Right renal cortex interstitium (tissue), 3 donors: Measurements from ENCODE around the gene DAZ2. TPM values are rescaled to one million over a fixed set of nuclear protein-coding genes. Genes with fewer than 3 reads are reported as not detected.
"Not testable (repeated sequence)": the region's sequence is repeated elsewhere in the genome, so short reads cannot be mapped to it uniquely, and the experiment has no call there.

ENCODE experiments used
- DNase-seq, 3 donors: peaks; one replicate each; pipeline ENCODE4 v3.0.0-alpha.2; 2013; ENCODE audit warnings: low read depth in 3 of 3, low spot score in 2 of 3
- polyA plus RNA-seq, 3 donors: library from polyadenylated mRNA; unstranded; fragments of 120-200 nt; gene quantifications; one replicate each; pipeline ENCODE4 v1.2.1, GENCODE V29; 2013; ENCODE audit not compliant: insufficient read length in 3 of 3

DAZ2 gene
- polyA plus RNA-seq: not detected

- not testable (repeated sequence) for DNase-seq
Observed at GRCh38 chrY:23219233-23219632, at the start of gene DAZ2. Gene DAZ2, plus strand, starts transcription at chrY:23219533. Its CDS starts 208 bp downstream, at chrY:23219741.

- not testable (repeated sequence) for DNase-seq
Observed at GRCh38 chrY:23198908-23199307, 20.4 kb upstream of the DAZ2 start, which contains the start of gene DAZ1. Gene DAZ1, minus strand, starts transcription at chrY:23199008. Its CDS starts 208 bp downstream, at chrY:23198800.

DNA sequence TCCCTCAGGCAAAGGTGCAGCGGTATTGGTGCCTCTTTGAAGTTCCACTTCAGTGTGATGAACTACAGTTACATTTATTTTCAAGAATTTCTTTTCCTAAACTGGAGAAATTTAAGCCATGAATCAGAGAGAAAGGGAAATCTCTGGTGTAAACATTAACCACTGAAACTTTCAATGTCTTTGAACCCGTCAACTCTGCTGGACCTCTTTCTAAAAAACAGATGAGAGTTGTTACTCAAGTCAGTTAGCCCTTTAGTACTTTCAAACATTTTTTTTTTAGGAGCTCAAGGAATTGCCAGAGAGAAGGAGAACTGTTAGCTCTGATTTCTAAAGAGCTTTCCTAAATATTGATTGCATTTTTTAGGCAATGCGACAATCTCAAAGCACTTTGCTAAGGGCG lies 11.9 kb upstream of the DAZ2 start:
- DNase-seq: not testable (repeated sequence)

DNA sequence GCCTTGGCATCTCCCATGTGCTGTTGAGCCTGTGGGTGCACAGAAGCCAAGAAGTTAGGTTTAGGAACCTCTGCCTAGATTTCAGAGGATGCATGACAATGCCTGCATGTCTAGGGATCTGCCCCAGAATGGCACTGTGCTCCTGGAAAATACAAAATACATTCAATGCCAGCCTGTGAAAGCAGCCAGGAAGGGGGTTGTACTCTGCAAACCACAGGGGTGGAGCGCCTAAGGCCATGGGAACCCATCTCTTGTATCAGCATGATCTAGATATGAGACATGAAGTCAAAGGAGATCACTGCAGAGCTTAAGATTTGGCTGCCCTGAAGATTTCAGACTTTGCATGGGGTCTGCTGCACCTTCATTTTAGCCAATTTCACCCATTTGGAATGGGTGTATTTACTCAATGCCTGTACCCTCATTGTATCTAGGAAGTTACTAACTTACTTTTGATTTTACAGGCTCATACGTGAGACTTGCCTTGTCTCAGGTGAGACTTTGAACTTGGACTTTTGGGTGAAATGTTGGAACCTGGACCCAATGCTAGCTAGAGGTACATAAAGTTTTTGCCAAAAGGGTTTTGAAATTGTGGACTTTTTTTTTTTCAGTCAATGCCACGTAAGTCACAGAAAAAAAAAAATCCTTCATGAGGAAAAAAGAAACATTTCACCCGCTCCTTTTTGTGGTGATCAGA lies 9.4 kb upstream of the DAZ2 start:
- DNase-seq: not testable (repeated sequence)

- DNase-seq: not testable (repeated sequence)
Observed at GRCh38 chrY:23210681-23211080, 8.7 kb upstream of the DAZ2 start.

Other genes starting within 250 kb of the DAZ2 start
- not detected for gene BPY2, start 235.3 kb upstream of the DAZ2 start, polyA plus RNA-seq
- gene DAZ1, start 20.5 kb upstream of the DAZ2 start, polyA plus RNA-seq: under 1 TPM in 1 of 3 donors, not detected in 2; 0.08 TPM